ENCODE measurements around the gene SLC4A5.
"Not testable (repeated sequence)": the region's sequence is repeated elsewhere in the genome, so short reads cannot be mapped to it uniquely, and the experiment has no call there.

Gene SLC4A5

DNA sequence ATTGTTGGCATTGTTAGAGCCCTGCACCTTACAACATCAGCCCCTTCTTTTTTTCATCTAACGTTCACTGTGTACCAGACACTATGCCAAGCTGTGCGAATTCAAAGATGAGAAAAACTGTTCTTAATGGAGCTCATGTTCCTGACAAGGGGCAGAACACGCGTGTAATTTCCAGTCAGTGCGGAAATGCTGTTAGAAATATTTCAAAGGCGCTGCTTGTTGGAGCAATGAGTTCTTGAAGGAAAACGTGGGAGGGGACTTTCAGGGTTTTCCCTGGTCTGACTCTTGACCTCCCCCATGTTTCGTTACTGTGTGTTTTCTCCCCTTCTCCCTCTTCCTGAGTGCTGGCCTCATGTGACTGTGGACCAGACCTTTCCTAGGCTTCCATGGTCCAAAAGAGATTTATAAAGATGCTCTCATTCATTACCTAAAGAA lies 143.3 kb downstream of the SLC4A5 start:
- no peak for DNase-seq (ENCODE audit: low read depth in 2 of 2)

DNA sequence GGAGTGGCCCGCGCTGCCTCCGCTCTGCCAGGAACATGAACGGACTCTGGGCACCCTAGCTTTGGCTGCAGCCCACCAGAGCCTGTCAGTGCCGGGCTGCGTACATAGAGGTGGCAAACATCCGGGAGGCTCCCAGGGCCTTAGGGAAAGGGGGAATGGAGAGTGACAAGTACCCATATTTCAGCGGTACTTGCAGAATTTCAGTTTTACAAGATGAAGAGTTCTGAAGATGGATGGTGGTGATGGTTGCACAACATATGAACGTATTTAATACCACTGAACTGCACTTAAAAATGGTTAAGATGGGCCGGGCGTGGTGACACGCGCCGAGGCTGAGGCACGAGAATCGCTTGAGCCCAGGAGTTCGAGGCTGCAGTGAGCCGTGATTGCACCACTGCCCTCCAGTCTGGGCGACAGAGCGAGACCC lies 143.9 kb downstream of the SLC4A5 start:
- no peak for DNase-seq (ENCODE audit: low read depth in 2 of 2)

DNA sequence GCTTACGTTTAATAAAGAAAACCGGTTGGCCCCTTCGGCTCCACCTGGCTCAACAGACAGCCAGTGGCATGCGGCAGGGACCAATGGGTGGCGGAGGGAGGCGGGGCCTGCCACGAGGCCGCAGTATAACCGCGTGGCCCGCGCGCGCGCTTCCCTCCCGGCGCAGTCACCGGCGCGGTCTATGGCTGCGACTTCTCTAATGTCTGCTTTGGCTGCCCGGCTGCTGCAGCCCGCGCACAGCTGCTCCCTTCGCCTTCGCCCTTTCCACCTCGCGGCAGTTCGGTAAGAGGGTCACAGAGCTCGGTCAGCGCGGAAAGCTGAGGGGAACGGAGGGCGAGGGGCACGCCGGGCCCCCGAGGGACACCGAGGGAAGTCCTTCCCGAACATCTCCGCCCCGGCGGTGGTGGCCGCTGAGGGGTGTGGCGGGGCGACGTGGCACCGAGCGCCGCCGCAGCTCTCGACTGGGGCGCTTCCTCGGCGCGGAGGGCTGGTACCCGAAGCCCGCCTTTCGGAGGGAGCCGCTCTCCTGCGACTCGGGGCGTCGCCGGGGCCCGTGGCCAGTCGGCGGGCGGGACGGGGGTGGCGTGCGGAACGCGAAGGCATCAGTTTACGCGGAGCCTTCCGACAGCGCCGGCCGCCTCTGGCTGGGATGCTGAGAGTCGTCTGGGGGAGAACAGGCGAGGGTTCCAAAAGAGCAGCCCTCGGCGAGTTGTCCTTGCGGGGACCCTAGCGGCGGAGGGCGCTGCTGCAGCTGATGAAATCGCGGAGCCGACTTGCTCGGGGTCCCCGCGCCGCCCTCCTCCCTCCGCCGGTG lies 144.5 kb downstream of the SLC4A5 start, which contains the start of gene MTHFD2:
Gene MTHFD2, plus strand, starts transcription at position 155 of the 814 bp plus-strand sequence. Its CDS starts 27 bp downstream, at position 182.
- DNase-seq (ENCODE audit: low read depth in 2 of 2), result peak; percentile 88 to 94

DNA sequence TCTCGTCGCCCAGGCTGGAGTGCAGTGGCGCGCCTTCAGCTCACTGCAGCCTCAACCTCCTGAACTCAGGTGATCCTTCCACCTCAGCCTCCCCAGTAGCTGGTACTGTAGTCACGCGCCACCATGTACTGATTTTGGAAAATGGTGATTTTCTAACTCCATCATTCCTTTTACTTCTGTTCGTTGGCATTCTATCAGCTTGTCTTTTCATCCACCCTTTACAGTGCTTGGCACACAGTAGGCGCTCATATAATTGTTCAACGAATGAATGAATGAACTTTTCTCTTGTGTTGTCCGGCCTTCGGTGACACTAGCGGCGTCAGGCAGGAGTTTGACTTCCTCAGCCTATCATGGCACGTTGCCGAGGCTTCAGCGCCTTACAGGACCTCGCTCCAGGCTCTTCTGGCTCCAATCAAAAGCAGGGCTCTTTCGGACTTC lies 145.2 kb downstream of the SLC4A5 start:
- DNase-seq (ENCODE audit: low read depth in 2 of 2), result no peak

DNA sequence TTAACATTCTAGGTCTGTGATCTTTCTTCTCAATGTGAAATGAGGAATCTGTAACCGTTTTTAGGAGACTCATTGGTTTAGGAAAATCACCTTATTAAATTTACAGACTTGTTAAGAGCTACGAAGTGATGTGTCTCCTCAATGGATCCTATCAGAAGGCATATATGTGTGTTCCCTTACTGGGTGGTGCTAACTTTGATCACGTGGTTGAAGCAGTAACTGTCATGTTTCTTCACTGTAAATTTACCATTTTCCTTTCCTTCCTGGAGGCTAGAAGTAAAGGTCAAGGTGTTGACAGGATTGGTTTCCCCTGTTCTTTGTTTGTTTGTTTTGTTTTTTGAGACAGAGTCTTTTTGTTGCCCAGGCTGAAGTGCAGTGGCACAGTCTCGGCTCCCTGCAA lies 146.2 kb downstream of the SLC4A5 start:
- DNase-seq (ENCODE audit: low read depth in 2 of 2), result no peak

- no peak for DNase-seq (ENCODE audit: low read depth in 2 of 2)
Observed at GRCh38 chr2:74194799-74195198, 148.4 kb downstream of the SLC4A5 start.

DNA sequence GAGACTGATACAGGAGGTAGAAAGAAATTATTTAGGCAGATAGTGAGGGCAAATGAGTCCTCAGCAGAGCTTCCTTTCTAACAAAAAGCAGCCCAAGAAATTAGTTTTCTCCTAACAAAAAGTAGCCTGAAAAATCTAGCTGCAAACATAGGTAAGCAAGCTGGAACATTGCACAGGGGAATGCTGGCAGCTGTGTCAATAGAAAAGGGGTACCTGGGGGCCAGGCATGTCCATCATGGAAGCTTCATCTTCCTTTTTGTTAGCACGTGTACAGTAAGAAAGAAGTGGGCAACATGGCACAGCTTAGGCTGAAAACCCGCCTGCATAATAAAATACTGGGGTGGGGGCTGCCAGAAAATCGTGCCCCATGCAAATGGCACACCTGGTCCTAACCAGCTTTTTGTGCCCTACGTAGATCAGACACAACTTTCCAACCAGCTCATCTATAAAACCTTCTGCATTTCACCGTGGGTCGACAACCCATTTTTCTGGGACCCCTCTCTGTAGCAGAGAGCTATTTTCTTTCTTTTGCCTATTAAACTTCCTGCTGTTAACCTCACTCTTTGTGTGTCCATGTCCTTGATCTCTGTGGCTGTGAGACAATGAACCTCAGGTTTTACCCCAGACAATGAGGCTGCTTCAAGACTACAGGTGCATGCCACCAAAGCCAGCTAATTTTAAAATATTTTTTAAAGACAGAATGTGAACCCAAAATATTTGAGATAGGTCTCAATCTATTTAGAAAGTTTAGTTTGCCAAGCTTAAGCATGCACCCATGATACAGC lies 151.4 kb downstream of the SLC4A5 start:
- DNase-seq (ENCODE audit: low read depth in 2 of 2), result no peak

DNA sequence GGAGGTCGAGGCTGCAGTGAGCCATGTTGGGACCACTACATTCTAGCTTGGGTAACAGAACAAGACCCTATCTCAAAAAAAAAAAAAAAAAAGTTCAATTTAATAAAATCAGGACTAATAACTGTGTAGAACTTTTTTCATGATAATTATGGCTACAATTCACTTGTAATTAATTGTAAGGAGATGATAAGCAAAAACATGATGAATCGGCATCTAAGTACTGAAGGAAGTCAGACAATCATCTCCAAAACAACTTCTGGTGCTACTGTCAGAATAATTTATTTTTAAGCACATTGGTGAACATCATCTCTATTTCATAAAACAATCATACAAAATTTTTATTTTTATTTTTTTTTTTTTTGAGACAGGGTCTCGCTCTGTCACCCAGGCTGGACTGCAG lies 154.5 kb downstream of the SLC4A5 start:
- DNase-seq (ENCODE audit: low read depth in 2 of 2), result no peak

DNA sequence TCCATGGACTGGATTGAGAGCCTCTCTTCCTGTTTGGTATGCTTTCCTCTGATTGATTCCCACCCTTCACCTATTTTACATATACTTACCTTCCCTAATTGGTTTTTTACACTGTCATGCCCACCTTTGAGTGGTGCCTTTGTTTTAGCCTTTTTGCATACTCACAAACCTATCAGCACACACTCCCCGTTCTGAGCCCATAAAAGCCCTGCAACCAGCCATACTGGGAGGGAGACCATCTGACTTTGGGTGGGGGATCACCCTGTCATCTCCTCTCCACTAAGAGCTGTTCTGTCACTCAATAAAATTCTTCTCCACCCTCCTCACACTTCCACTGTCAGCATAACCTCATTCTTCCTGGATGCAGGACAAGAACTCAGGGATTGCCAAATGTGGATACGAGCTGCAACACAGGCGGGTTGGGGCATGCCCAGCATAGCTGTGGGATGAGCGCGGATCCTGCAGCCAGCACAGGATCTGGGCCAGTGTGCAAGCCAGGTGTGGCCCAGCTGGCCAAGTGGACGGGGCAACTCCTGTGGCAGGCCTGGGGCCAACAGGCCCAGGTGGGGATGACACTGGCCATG lies 155.1 kb downstream of the SLC4A5 start:
- DNase-seq (ENCODE audit: low read depth in 2 of 2), result no peak

GRCh38 chr2:74186706-74187105 lies 156.5 kb downstream of the SLC4A5 start:
- DNase-seq (ENCODE audit: low read depth in 2 of 2), result not testable (repeated sequence)

DNA sequence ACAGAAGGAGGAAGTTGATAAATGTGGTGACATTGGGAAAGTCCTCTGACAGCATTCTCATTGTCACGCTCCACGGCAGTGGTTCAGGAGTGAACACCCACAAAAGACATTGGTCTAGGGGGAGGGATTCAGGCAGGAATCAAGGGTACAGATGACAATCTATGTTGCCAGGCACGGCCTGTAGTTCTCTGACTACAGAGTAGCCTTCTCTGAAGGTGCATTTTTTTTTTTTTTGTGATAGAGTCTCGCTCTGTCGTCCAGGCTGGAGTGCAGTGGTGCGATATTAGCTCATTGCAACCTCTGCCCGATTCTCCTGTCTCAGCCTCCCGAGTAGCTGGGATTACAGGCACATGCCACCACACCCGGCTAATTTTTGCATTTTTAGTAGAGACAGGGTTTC lies 157.2 kb downstream of the SLC4A5 start:
- no peak for DNase-seq (ENCODE audit: low read depth in 2 of 2)

GRCh38 chr2:74183878-74184277 lies 159.3 kb downstream of the SLC4A5 start:
- no peak for DNase-seq (ENCODE audit: low read depth in 2 of 2)

DNA sequence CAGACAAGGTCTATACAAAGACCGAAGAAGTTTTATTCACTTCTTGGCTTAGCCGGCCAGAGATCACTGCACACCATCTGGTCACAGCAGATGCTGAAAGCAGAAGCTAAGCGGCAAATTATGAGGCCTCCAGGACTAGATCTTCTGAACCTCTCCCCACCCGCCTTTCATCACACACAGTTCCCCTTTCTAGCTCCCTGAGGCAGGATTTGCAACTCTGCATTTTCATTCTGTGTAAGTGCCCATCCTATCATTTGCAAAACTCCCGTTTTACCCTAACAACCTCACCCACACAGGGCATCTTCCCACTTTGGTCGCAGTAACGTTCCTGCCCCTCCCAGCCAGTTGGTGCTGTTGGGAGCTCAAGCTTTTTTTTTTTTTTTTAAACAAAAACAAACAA lies 161.5 kb downstream of the SLC4A5 start:
- DNase-seq (ENCODE audit: low read depth in 2 of 2), result no peak

- DNase-seq (ENCODE audit: low read depth in 2 of 2), result no peak
Observed at GRCh38 chr2:74179063-74179865, 164.0 kb downstream of the SLC4A5 start.

- DNase-seq (ENCODE audit: low read depth in 2 of 2), result peak; percentile 97
Observed at GRCh38 chr2:74178211-74179062, 164.8 kb downstream of the SLC4A5 start, which contains the start of gene MOB1A. MOB1A (minus strand) TSS chr2:74178879; CDS start chr2:74178674, 205 bp downstream.

GRCh38 chr2:74177696-74178095 lies 165.5 kb downstream of the SLC4A5 start:
- no peak for DNase-seq (ENCODE audit: low read depth in 2 of 2)

DNA sequence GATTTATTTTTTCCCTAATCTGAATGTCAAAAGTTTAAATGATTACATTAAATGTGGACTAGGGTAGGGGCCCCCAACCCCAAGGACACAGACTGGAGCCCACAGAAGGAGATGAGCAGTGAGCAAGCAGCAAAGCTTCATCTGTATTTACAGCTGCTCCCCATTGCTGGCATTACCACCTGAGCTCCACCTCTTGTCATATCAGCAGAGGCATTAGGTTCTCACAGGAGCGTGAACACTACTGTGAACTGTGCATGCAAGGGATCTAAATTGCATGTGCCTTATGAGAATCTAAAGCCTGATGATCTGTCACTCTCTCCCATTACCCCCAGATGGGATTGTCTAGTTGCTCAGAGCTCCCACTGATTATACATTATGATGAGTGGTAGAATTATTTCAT lies 168.3 kb downstream of the SLC4A5 start:
- no peak for DNase-seq (ENCODE audit: low read depth in 2 of 2)

- no peak for DNase-seq (ENCODE audit: low read depth in 2 of 2)
Observed at GRCh38 chr2:74168739-74169138, 174.5 kb downstream of the SLC4A5 start.
